HG03439 (cell line): ENCODE results near the gene CUEDC1.
"Not testable (repeated sequence)": the region's sequence is repeated elsewhere in the genome, so short reads cannot be mapped to it uniquely, and the experiment has no call there.

Experiments
- ATAC-seq: cut with Tn5 transposase; IDR thresholded peaks from one replicate; pipeline ENCODE4 v1.9.1; 2021; ENCODE audit warnings: mild to moderate bottlenecking, moderate library complexity; ENCODE audit not compliant: unreplicated experiment

The CUEDC1 gene

GRCh38 chr17:57986841-57987580 is 31.8 kb upstream of the CUEDC1 start:
- ATAC-seq, result peak; percentile 7

- no peak for ATAC-seq
These were observed 30.4 kb upstream of the CUEDC1 start for GRCh38 chr17:57985675-57985974.

GRCh38 chr17:57984936-57985674 is 29.9 kb upstream of the CUEDC1 start:
- ATAC-seq, result no peak

GRCh38 chr17:57984261-57984890 is 29.2 kb upstream of the CUEDC1 start:
- no peak for ATAC-seq

GRCh38 chr17:57983446-57983845 is 28.2 kb upstream of the CUEDC1 start:
- no peak for ATAC-seq

GRCh38 chr17:57982452-57983170 is 27.4 kb upstream of the CUEDC1 start:
- ATAC-seq, result no peak

GRCh38 chr17:57980522-57980921 is 25.3 kb upstream of the CUEDC1 start:
- ATAC-seq, result no peak

- ATAC-seq, result no peak
These were observed 23.9 kb upstream of the CUEDC1 start for GRCh38 chr17:57979076-57979475.

GRCh38 chr17:57976594-57976993 is 21.4 kb upstream of the CUEDC1 start:
- no peak for ATAC-seq

GRCh38 chr17:57975044-57975443 is 19.8 kb upstream of the CUEDC1 start:
- no peak for ATAC-seq

GRCh38 chr17:57974053-57974824 is 19.0 kb upstream of the CUEDC1 start:
- not testable (repeated sequence) for ATAC-seq

- no peak for ATAC-seq
These were observed 16.9 kb upstream of the CUEDC1 start for GRCh38 chr17:57972151-57972550.

- no peak for ATAC-seq
These were observed 16.4 kb upstream of the CUEDC1 start for GRCh38 chr17:57971572-57971971.

GRCh38 chr17:57970710-57971109 is 15.5 kb upstream of the CUEDC1 start:
- ATAC-seq, result no peak

- ATAC-seq, result no peak
These were observed 13.2 kb upstream of the CUEDC1 start for GRCh38 chr17:57968456-57968855.

GRCh38 chr17:57966875-57967274 is 11.7 kb upstream of the CUEDC1 start:
- no peak for ATAC-seq

- ATAC-seq, result no peak
These were observed 11.0 kb upstream of the CUEDC1 start for GRCh38 chr17:57966246-57966645.

GRCh38 chr17:57965521-57966160 is 10.4 kb upstream of the CUEDC1 start:
- no peak for ATAC-seq

- ATAC-seq, result no peak
These were observed 7.9 kb upstream of the CUEDC1 start for GRCh38 chr17:57963149-57963511.
